ENCODE results near the gene TPI1.

Gene TPI1

DNA sequence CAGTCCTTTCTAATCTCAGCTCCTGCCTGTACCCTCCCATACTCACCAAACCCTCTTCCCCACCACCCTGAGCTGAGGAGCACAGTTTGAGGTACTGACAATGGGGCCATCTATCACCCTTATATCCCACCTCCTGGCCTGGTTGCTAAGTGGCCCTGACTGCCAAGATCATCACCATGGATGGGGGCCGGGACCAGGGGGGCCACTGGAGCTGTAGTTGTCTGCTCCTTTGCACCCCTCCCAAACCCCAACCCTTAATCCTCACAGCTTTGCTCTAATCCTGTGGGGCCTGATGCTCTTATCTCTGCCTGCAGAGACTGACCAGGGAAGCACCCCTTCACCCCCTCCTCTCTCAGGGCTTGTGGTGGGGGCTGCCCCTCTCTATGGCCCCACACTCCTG lies 27.0 kb upstream of the TPI1 start:
- no peaks in the 10 kb centered on the region for H3K9me3 ChIP-seq (ENCODE audit: control insufficient read depth, low read length)
- H3K36me3 ChIP-seq (ENCODE audit: control insufficient read depth, insufficient read depth, low read length) = no peaks in the 10 kb centered on the region
- peaks cover 2% of the 10 kb centered on the region for H3K79me2 ChIP-seq
- no peak overlapping the region for H3K9ac ChIP-seq
- H3K27me3 ChIP-seq (ENCODE audit: control insufficient read depth, insufficient read depth, low read length) = no peaks in the 10 kb centered on the region
- no peak for TF ChIP-seq CTCF (IDR thresholded peaks at IDR 0.05)
- H3K4me2 ChIP-seq (ENCODE audit: low read length) = no peak overlapping the region
- no peak overlapping the region for H3K27ac ChIP-seq
- no peak overlapping the region for H3K4me3 ChIP-seq (ENCODE audit: low read depth, low read length)
- H3K4me1 ChIP-seq = no peaks in the 10 kb centered on the region
- no peak overlapping the region for H2AFZ ChIP-seq

GRCh38 chr12:6840761-6841515 lies 26.4 kb upstream of the TPI1 start, which contains the start of gene GNB3:
TSS of gene GNB3 (plus strand) at chr12:6840925. CDS start at chr12:6841288, 363 bp downstream.
- no peaks in the 10 kb centered on the region for H3K4me1 ChIP-seq
- H3K9me3 ChIP-seq (ENCODE audit: control insufficient read depth, low read length) = no peaks in the 10 kb centered on the region
- no peak for TF ChIP-seq CTCF (IDR thresholded peaks at IDR 0.05)
- H3K79me2 ChIP-seq = peaks cover 2% of the 10 kb centered on the region
- no peak within 1 kb of the TSS for H3K27ac ChIP-seq
- H3K4me2 ChIP-seq (ENCODE audit: low read length) = no peak within 1 kb of the TSS
- H3K27me3 ChIP-seq (ENCODE audit: control insufficient read depth, insufficient read depth, low read length) = no peaks in the 10 kb centered on the region
- H3K4me3 ChIP-seq (ENCODE audit: low read depth, low read length) = no peak within 1 kb of the TSS
- H2AFZ ChIP-seq = no peak within 1 kb of the TSS
- H3K9ac ChIP-seq = no peak within 1 kb of the TSS
- H3K36me3 ChIP-seq (ENCODE audit: control insufficient read depth, insufficient read depth, low read length) = no peaks in the 10 kb centered on the region

DNA sequence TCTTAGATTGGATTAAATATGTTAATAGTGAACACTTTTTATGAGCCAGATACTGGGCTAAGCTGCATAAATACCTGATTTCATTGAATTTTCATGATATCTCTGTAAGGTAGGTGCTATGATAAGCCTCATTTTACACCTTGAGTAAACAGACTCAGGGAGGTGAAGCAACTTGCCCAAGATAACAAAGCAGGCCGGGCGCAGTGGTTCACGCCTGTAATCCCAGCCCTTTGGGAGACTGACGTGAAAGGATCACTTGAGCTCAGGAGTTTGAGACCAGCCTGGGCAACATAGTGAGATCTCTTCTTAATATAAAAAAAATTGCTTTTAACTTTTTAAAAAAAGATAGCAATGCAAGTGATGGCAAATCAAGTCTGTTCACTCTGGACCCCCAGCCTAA lies 25.3 kb upstream of the TPI1 start:
- H2AFZ ChIP-seq = no peak overlapping the region
- peaks cover 2% of the 10 kb centered on the region for H3K79me2 ChIP-seq
- H3K9me3 ChIP-seq (ENCODE audit: control insufficient read depth, low read length) = no peaks in the 10 kb centered on the region
- H3K9ac ChIP-seq = no peak overlapping the region
- TF ChIP-seq CTCF (IDR thresholded peaks at IDR 0.05) = no peak
- no peaks in the 10 kb centered on the region for H3K27me3 ChIP-seq (ENCODE audit: control insufficient read depth, insufficient read depth, low read length)
- H3K27ac ChIP-seq = no peak overlapping the region
- H3K36me3 ChIP-seq (ENCODE audit: control insufficient read depth, insufficient read depth, low read length) = no peaks in the 10 kb centered on the region
- no peaks in the 10 kb centered on the region for H3K4me1 ChIP-seq
- H3K4me2 ChIP-seq (ENCODE audit: low read length) = no peak overlapping the region
- no peak overlapping the region for H3K4me3 ChIP-seq (ENCODE audit: low read depth, low read length)

- no peaks in the 10 kb centered on the region for H3K9me3 ChIP-seq (ENCODE audit: control insufficient read depth, low read length)
- H2AFZ ChIP-seq = no peak overlapping the region
- H3K27ac ChIP-seq = no peak overlapping the region
- no peaks in the 10 kb centered on the region for H3K4me1 ChIP-seq
- no peaks in the 10 kb centered on the region for H3K27me3 ChIP-seq (ENCODE audit: control insufficient read depth, insufficient read depth, low read length)
- no peak for TF ChIP-seq CTCF (IDR thresholded peaks at IDR 0.05)
- no peak overlapping the region for H3K4me3 ChIP-seq (ENCODE audit: low read depth, low read length)
- H3K4me2 ChIP-seq (ENCODE audit: low read length) = no peak overlapping the region
- H3K79me2 ChIP-seq = peaks cover 2% of the 10 kb centered on the region
- no peak overlapping the region for H3K9ac ChIP-seq
- H3K36me3 ChIP-seq (ENCODE audit: control insufficient read depth, insufficient read depth, low read length) = no peaks in the 10 kb centered on the region
Measured at GRCh38 chr12:6843118-6843902, 24.0 kb upstream of the TPI1 start.

All from parathyroid adenoma (tissue), 2 donors.